ENCODE data around the gene MEIOSIN. TPM values are rescaled to one million over a fixed set of nuclear protein-coding genes. Genes with fewer than 3 reads are reported as not detected.

MEIOSIN gene
- total RNA-seq, 1 experiment from 2014 or later: not detected

GRCh38 chr19:45772912-45773311 lies 39.7 kb downstream of the MEIOSIN start:
- CTCF ChIA-PET: interaction anchor here (1.0 to 1.5 kb wide), 4 partner anchors 18 to 56 kb away, joined by 3 to 6 read pairs (median 4); no protein-coding TSS in a partner anchor
- Mint-ChIP-seq H3K9me3 (ENCODE audit: unreplicated experiment) (no peaks in the 10 kb centered on the region), H3K4me3 (ENCODE audit: unreplicated experiment) (no peak overlapping the region), H3K27ac (ENCODE audit: low read depth, unreplicated experiment) (no peak overlapping the region), H3K36me3 (ENCODE audit: insufficient read depth, unreplicated experiment) (peaks cover 43% of the 10 kb centered on the region), H3K4me1 (ENCODE audit: insufficient read depth, unreplicated experiment) (peaks cover 12% of the 10 kb centered on the region), H3K27me3 (ENCODE audit: insufficient read depth, unreplicated experiment) (no peaks in the 10 kb centered on the region)
- no TSS peak for BruUV-seq (replicated peaks)
- no peak for DNase-seq (ENCODE audit: unreplicated experiment)
- intact Hi-C loops (cut with micrococcal nuclease): no loop called here
- POLR2A ChIA-PET: interaction anchor here (2.7 kb wide), 1 partner anchor 9 kb away, joined by 15 read pairs; the partner anchor contains the start of gene DMPK
- no peak for TF ChIP-seq CTCF (IDR thresholded peaks at IDR 0.05; ENCODE audit: unreplicated experiment)

GRCh38 chr19:45773384-45773783 lies 40.1 kb downstream of the MEIOSIN start:
- Mint-ChIP-seq H3K4me3 (ENCODE audit: unreplicated experiment) (no peak overlapping the region), H3K27ac (ENCODE audit: low read depth, unreplicated experiment) (no peak overlapping the region), H3K27me3 (ENCODE audit: insufficient read depth, unreplicated experiment) (no peaks in the 10 kb centered on the region), H3K36me3 (ENCODE audit: insufficient read depth, unreplicated experiment) (peaks cover 45% of the 10 kb centered on the region), H3K9me3 (ENCODE audit: unreplicated experiment) (no peaks in the 10 kb centered on the region), H3K4me1 (ENCODE audit: insufficient read depth, unreplicated experiment) (peaks cover 12% of the 10 kb centered on the region)
- no peak for DNase-seq (ENCODE audit: unreplicated experiment)
- ChIA-PET POLR2A (interaction anchor here (0.8 to 2.7 kb wide), 2 partner anchors 9 to 56 kb away, joined by 3 to 15 read pairs; partner anchors contain the start of gene DMPK), CTCF (interaction anchor here (1.0 to 1.5 kb wide), 3 partner anchors 18 to 57 kb away, joined by 3 to 6 read pairs (median 3); no protein-coding TSS in a partner anchor)
- intact Hi-C loops (cut with micrococcal nuclease): no loop called here
- TF ChIP-seq CTCF (IDR thresholded peaks at IDR 0.05; ENCODE audit: unreplicated experiment): no peak
- BruUV-seq (replicated peaks): no TSS peak

GRCh38 chr19:45774765-45775164 lies 41.5 kb downstream of the MEIOSIN start:
- Mint-ChIP-seq H3K4me3 (ENCODE audit: unreplicated experiment) (no peak overlapping the region), H3K4me1 (ENCODE audit: insufficient read depth, unreplicated experiment) (peaks cover 22% of the 10 kb centered on the region), H3K27me3 (ENCODE audit: insufficient read depth, unreplicated experiment) (no peaks in the 10 kb centered on the region), H3K36me3 (ENCODE audit: insufficient read depth, unreplicated experiment) (peaks cover 47% of the 10 kb centered on the region), H3K9me3 (ENCODE audit: unreplicated experiment) (no peaks in the 10 kb centered on the region), H3K27ac (ENCODE audit: low read depth, unreplicated experiment) (no peak overlapping the region)
- BruUV-seq (replicated peaks): no TSS peak
- DNase-seq (ENCODE audit: unreplicated experiment): no peak
- CTCF ChIA-PET: interaction anchor here (0.6 kb wide), 1 partner anchor 8 kb away, joined by 3 read pairs; no protein-coding TSS in a partner anchor
- no peak for TF ChIP-seq CTCF (IDR thresholded peaks at IDR 0.05; ENCODE audit: unreplicated experiment)
- POLR2A ChIA-PET: no interaction called here
- intact Hi-C loops (cut with micrococcal nuclease): no loop called here

GRCh38 chr19:45777395-45777961 lies 44.2 kb downstream of the MEIOSIN start:
- DNase-seq (ENCODE audit: unreplicated experiment): no peak
- intact Hi-C loops (cut with micrococcal nuclease): no loop called here
- ChIA-PET POLR2A (interaction anchor here (0.6 kb wide), 1 partner anchor 9 kb away, joined by 3 read pairs; no protein-coding TSS in a partner anchor), CTCF (interaction anchor here (0.6 to 2.2 kb wide), 2 partner anchors 17 to 22 kb away, joined by 3 to 7 read pairs; no protein-coding TSS in a partner anchor)
- no peaks in the 10 kb centered on the region for H3K27me3 Mint-ChIP-seq (ENCODE audit: insufficient read depth, unreplicated experiment)
- no peak for TF ChIP-seq CTCF (IDR thresholded peaks at IDR 0.05; ENCODE audit: unreplicated experiment)
- H3K27ac Mint-ChIP-seq (ENCODE audit: low read depth, unreplicated experiment): no peak overlapping the region
- H3K4me1 Mint-ChIP-seq (ENCODE audit: insufficient read depth, unreplicated experiment): peaks cover 17% of the 10 kb centered on the region
- no peak overlapping the region for H3K4me3 Mint-ChIP-seq (ENCODE audit: unreplicated experiment)
- BruUV-seq (replicated peaks): no TSS peak
- H3K9me3 Mint-ChIP-seq (ENCODE audit: unreplicated experiment): no peaks in the 10 kb centered on the region
- peaks cover 35% of the 10 kb centered on the region for H3K36me3 Mint-ChIP-seq (ENCODE audit: insufficient read depth, unreplicated experiment)
